Testis (tissue), 3 donors: ENCODE measurements around the gene HLA-A. TPM values are rescaled to one million over a fixed set of nuclear protein-coding genes. Genes with fewer than 3 reads are reported as not detected.
"Not testable (repeated sequence)": the region's sequence is repeated elsewhere in the genome, so short reads cannot be mapped to it uniquely, and the experiment has no call there.

Source experiments
- DNase-seq: peaks from one replicate; pipeline ENCODE4 v3.0.0-alpha.2; 2019
- H3K27ac ChIP-seq, 2 donors: fragments of 200-600 bp; sonication (generic); one replicate each; pipeline ENCODE4 v1.5.1; 2019
- H3K27me3 ChIP-seq: fragments of 200-600 bp; sonication (generic); one replicate; pipeline ENCODE4 v1.5.1; 2019
- H3K36me3 ChIP-seq: fragments of 200-600 bp; sonication (generic); one replicate; pipeline ENCODE4 v1.5.1; 2017; ENCODE audit warnings: low read depth; ENCODE audit errors: missing control alignments
- H3K4me1 ChIP-seq: fragments of 200-600 bp; sonication (generic); one replicate; pipeline ENCODE4 v1.5.1; 2019
- H3K4me3 ChIP-seq, 2 donors: fragments of 200-600 bp; sonication (generic); one replicate each; pipeline ENCODE4 v1.5.1; 2017 to 2019
- H3K9me3 ChIP-seq: fragments of 200-600 bp; sonication (generic); one replicate; pipeline ENCODE4 v1.5.1; 2017
- CTCF ChIP-seq, 3 experiments: fragments of 450-650 bp in 2 of 3; fragments of 200-600 bp in 1 of 3; sonication (generic) in 1 of 3; IDR thresholded peaks; one replicate each; pipeline ENCODE4 v1.5.1; 2016 to 2019; ENCODE audit warnings: antibody characterized with exemption in 3 of 3, mild to moderate bottlenecking in 2 of 3, moderate library complexity in 1 of 3
- POLR2A ChIP-seq: fragments of 450-650 bp; IDR thresholded peaks from one replicate; pipeline ENCODE4 v1.6.1; 2017; ENCODE audit warnings: antibody characterized with exemption, mild to moderate bottlenecking, moderate library complexity
- WGBS, 2 donors: methylation state at CpG; one replicate each; pipeline ENCODE4 v1.1.5; 2018; 5-methylcytosine and 5-hydroxymethylcytosine counted together
- intact Hi-C: fragments of 100-400 bp; cut with DNase I; formaldehyde crosslinking; loops from one replicate; pipeline ENCODE4 v1.15.1; 2023; ENCODE audit warnings: low total_unique reads
- polyA plus RNA-seq: library from polyadenylated mRNA; stranded (reverse); fragments of 350-450 nt; fragmentation: Illumina TruSeq; extraction: RNeasy Lipid Tissue Mini Kit (QIAGEN cat#74804); gene quantifications from one replicate; pipeline ENCODE4 v1.2.3, GENCODE V29; 2014; ENCODE audit warnings: low read depth, low replicate concordance; ENCODE audit not compliant: insufficient read depth
- total RNA-seq, 2 donors: library from RNA; depleted of rRNA; stranded (reverse); fragments of >200 nt; gene quantifications; one replicate each; pipeline ENCODE4 v1.2.3, GENCODE V29; 2016

The HLA-A gene
- total and polyA plus RNA-seq, 3 donors from 2014 or later = 282 to 586 (median 504) TPM

GRCh38 chr6:29961966-29962365, 19.6 kb downstream of the HLA-A start:
- intact Hi-C loops = no loop called here
- DNase-seq = no peak
- TF ChIP-seq CTCF (IDR thresholded peaks at IDR 0.05) = no peak
- TF ChIP-seq POLR2A = no peak
- no peak overlapping the region for H3K4me3 ChIP-seq
- peaks cover 25% of the 10 kb centered on the region for H3K4me1 ChIP-seq
- no peaks in the 10 kb centered on the region for H3K36me3 ChIP-seq
- H3K9me3 ChIP-seq = no peaks in the 10 kb centered on the region
- 97 to 100% methylated on average over 1 of the region's 1 CpG for WGBS, 2 donors
- H3K27me3 ChIP-seq = no peaks in the 10 kb centered on the region
- H3K27ac ChIP-seq = no peak overlapping the region

GRCh38 chr6:29963697-29964096, 21.4 kb downstream of the HLA-A start:
- intact Hi-C loops, H3K27ac ChIP-seq: not testable (repeated sequence)

GRCh38 chr6:29964518-29964886, 22.2 kb downstream of the HLA-A start:
- 15 to 26% methylated on average over 3 of the region's 3 CpGs for WGBS, 2 donors
- H3K4me3 ChIP-seq = peak overlapping the region in 1 of 2 donors; percentile 13
- peaks cover 29% of the 10 kb centered on the region for H3K4me1 ChIP-seq
- DNase-seq = no peak
- no peaks in the 10 kb centered on the region for H3K9me3 ChIP-seq
- H3K27me3 ChIP-seq = no peaks in the 10 kb centered on the region
- intact Hi-C loops = no loop called here
- TF ChIP-seq POLR2A (no peak), CTCF (IDR thresholded peaks at IDR 0.05) (no peak)
- peak overlapping the region; percentile 63 to 76 for H3K27ac ChIP-seq
- H3K36me3 ChIP-seq = no peaks in the 10 kb centered on the region

More at GRCh38 chr6:29963697-29964096, 21.4 kb downstream of the HLA-A start:
- not testable (repeated sequence) for H3K9me3 ChIP-seq, H3K36me3 ChIP-seq, H3K4me3 ChIP-seq, H3K27me3 ChIP-seq, DNase-seq
- 61 to 97% methylated on average over 2 of the region's 2 CpGs for WGBS, 2 donors
- H3K4me1 ChIP-seq = peaks cover 29% of the 10 kb centered on the region

GRCh38 chr6:29964887-29965562, 22.7 kb downstream of the HLA-A start:
- peak; percentile 79 for DNase-seq
- peak overlapping the region; percentile 63 to 76 for H3K27ac ChIP-seq
- TF ChIP-seq CTCF (IDR thresholded peaks at IDR 0.05) (no peak), POLR2A (no peak)
- H3K4me3 ChIP-seq = peak overlapping the region in 1 of 2 donors; percentile 13
- H3K27me3 ChIP-seq = no peaks in the 10 kb centered on the region
- intact Hi-C loops = no loop called here
- no peaks in the 10 kb centered on the region for H3K36me3 ChIP-seq
- no peaks in the 10 kb centered on the region for H3K9me3 ChIP-seq
- 16 to 29% methylated on average over 7 of the region's 7 CpGs for WGBS, 2 donors
- H3K4me1 ChIP-seq = peaks cover 29% of the 10 kb centered on the region

GRCh38 chr6:29965563-29965872, 23.2 kb downstream of the HLA-A start:
- Histone ChIP-seq H3K9me3 (no peaks in the 10 kb centered on the region), H3K27ac (peak overlapping the region; percentile 63 to 76), H3K36me3 (no peaks in the 10 kb centered on the region), H3K4me1 (peaks cover 29% of the 10 kb centered on the region), H3K27me3 (no peaks in the 10 kb centered on the region), H3K4me3 (peak overlapping the region in 1 of 2 donors; percentile 13)
- 27 to 28% methylated on average over 2 of the region's 2 CpGs for WGBS, 2 donors
- intact Hi-C loops = no loop called here
- no peak for DNase-seq
- TF ChIP-seq POLR2A = no peak
- no peak for TF ChIP-seq CTCF (IDR thresholded peaks at IDR 0.05)
